Muscle of arm (tissue), 12 donors: Measurements from ENCODE around the gene EFNA5. TPM values are rescaled to one million over a fixed set of nuclear protein-coding genes. Genes with fewer than 3 reads are reported as not detected.
"Not testable (repeated sequence)": the region's sequence is repeated elsewhere in the genome, so short reads cannot be mapped to it uniquely, and the experiment has no call there.

ENCODE experiments used
- DNase-seq: peaks from one replicate; pipeline ENCODE4 v3.0.0-alpha.2; 2013
- polyA plus RNA-seq, 12 donors: library from polyadenylated mRNA; unstranded; fragments of 120-200 nt; gene quantifications; one replicate each; pipeline ENCODE4 v1.2.1, GENCODE V29; 2013; ENCODE audit not compliant: insufficient read length in 12 of 12

Gene EFNA5
- polyA plus RNA-seq, 12 donors, result 3.5 to 34.8 (median 6.3) TPM; not detected in 1

GRCh38 chr5:107494129-107494528 lies 176.6 kb downstream of the EFNA5 start:
- DNase-seq, result not testable (repeated sequence)

GRCh38 chr5:107487056-107487542 lies 183.6 kb downstream of the EFNA5 start:
- DNase-seq, result no peak

- DNase-seq, result no peak
Observed at GRCh38 chr5:107486489-107486888, 184.2 kb downstream of the EFNA5 start.

- no peak for DNase-seq
Observed at GRCh38 chr5:107485184-107485583, 185.6 kb downstream of the EFNA5 start.

GRCh38 chr5:107484281-107484680 lies 186.5 kb downstream of the EFNA5 start:
- no peak for DNase-seq

DNA sequence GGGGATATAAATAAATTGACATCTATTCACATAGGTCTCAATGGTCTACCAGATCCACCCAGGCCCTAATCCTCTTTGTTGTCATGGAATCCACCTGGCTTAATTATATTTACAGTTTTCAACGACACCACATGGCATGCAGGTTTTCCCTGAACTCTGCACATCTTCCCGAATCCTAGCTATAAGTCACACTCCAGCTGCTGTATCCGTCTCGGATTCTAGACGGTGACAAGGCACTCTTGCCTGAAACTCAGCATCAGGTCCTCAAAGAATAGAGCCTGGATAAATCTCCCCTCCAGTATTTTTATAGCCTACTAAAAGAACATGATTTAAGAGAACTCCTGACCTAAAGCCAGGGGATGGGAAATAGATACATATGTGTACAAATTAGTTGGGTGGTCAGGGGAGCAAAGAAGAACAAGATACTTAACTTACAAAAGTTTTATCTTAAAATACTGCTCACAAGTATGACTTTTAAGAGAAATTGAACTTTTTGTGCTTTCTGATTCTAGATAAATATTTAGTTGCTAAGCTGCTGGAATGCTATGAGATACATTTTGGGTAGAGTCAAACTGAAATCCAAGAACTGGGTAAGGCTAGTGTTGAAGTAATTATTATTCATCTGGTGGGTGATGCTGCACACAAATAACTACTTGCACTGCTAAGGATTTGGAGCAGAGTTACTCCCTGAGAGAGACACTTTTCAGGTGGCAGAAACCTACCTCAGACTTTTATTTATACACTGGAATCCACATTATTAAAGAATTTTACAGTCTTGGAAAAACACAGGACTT lies 187.3 kb downstream of the EFNA5 start:
- DNase-seq, result no peak

GRCh38 chr5:107478068-107478641 lies 192.6 kb downstream of the EFNA5 start:
- no peak for DNase-seq

GRCh38 chr5:107477492-107477891 lies 193.2 kb downstream of the EFNA5 start:
- no peak for DNase-seq

DNA sequence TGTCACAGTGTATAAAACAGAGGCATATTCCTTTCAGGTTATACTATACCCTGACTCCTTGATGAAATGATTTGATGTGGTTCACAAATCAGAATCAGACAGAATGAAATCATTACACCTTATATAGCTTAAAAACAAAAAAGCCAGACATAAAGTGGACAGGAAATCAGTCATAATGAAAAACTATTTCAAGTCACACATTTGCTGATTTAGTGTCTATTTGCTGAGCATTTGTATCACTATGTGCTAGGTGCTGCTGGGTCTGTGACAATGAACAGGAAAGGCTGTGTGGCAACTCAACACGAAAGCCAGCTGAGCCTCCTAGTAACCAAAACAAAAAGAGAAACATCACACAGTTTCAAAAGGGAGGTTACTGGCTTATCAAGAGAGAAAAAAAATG lies 194.0 kb downstream of the EFNA5 start:
- DNase-seq, result no peak

- no peak for DNase-seq
Observed at GRCh38 chr5:107474716-107475489, 195.8 kb downstream of the EFNA5 start.

DNA sequence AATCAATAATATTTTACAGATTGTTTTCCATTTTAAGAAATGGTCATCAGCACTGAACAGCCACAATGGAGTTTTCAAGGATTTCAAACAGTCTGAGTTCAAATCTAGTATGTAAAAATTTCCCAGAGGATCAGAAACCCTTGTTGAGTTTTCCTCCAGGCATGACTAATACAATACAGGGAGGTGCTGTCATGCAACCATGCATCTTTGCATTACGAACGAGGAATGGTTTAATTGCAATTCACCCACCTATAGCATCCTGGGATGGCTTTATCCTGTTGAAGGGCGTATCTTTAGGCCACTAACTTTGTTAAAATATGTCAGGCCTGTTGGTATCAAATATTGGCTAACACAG lies 196.4 kb downstream of the EFNA5 start:
- no peak for DNase-seq

DNA sequence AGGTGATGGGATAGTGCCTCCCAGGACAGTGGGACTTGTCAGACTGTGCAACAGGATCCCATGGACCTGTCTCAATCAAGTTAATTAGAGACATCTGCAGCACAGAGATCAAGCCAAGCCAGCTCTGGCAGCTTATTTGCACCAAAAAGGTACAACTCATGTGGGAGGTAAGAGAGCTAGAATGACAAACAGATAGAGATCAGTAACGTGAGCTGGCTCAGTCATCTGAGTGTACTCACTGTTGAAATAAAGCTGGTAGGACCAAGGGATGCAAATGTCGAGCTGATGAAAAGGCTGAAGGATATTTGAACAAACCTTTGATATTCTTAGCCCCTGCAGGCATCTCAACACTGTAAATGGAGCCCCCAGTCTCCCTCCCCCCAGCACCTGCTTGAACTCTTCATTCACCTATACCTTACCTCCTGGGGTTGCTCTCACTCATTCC lies 198.1 kb downstream of the EFNA5 start:
- DNase-seq, result no peak

DNA sequence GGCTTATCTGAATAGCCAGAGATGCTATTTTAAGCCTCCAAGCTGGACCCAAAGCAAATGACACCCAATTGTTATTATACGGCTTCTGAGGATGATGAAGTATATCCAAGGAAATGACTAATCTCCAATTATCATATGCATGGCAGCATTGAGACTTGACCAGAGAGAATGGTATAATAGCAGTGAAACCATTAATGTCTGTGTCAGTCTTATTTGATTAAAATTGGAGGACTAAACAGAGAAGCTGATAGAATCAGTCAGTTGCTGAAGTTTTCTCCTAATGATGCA lies 200.5 kb downstream of the EFNA5 start:
- DNase-seq, result no peak

GRCh38 chr5:107469485-107470294 lies 201.0 kb downstream of the EFNA5 start:
- DNase-seq, result no peak

DNA sequence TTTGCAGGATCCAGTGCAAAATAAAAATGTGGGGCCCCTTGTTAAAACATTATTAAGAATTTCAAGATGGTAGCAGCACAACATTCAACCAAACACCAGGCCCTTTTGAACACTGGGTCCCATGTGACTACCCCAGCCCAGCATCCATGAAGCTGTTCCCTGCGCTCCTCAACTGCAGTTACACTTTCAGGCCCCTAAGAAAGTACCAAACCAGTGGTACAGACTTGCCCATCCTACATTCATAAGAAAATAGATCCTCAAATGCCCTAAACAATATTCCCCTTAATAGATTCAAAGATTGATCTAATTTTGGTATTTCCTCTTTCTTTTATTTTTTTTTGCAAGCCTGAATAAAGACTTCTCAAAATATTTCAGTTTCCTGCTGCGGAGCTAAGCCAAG lies 201.7 kb downstream of the EFNA5 start:
- no peak for DNase-seq

DNA sequence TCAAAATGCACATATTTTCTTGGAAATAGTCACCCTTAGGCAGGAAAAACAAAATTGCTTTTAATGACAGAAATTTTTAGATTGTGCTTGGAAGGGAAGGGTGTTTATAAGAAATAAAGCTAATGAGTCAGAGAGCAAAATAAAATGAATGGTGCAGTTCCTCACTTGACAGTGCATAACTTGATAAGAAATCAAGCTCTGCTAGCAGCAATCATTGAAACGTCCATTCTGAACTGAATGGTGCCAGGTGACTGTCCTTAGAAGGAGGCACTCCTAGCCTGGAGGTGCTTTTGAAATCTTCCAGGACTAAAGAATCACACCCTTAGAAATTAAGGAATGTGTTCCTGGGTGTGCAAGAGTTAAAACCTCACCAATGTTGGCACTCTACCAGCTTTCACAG lies 202.5 kb downstream of the EFNA5 start:
- no peak for DNase-seq

DNA sequence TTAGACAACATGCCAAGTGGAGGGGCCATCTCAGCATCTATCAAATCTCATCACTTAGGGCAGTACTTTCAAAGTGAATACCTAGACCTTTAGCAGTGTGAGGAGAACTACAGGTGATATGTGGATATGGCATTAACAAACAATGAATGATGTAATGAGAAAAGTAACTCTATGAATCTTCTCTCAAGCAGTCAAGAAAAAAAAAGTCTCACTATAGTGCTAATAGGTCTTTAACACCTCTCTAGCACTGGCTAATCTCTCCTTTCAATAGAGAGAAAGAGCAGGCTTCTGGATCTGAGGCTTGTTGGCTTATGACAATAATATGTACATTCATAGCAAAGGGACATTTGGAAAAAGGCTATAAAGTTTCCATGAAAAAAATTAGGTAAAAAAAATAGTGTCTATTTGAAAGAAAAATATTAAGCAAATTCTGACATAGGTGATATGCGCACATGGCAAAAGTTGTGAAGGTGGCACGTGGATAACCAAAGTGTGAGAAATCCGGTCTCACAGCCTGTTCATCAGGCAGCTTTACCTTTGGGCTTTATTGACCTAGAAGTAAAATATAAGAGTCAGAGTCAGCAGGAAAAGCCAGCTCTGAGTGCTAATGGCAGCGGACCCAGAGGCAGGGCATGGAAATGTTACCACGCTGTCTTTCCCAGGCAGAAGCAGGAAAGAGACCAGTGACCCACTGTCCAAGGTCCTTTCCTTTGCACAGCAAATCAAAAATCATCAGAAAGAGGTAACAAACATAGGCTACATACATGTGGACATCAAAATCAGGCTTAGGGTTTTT lies 203.4 kb downstream of the EFNA5 start:
- no peak for DNase-seq

DNA sequence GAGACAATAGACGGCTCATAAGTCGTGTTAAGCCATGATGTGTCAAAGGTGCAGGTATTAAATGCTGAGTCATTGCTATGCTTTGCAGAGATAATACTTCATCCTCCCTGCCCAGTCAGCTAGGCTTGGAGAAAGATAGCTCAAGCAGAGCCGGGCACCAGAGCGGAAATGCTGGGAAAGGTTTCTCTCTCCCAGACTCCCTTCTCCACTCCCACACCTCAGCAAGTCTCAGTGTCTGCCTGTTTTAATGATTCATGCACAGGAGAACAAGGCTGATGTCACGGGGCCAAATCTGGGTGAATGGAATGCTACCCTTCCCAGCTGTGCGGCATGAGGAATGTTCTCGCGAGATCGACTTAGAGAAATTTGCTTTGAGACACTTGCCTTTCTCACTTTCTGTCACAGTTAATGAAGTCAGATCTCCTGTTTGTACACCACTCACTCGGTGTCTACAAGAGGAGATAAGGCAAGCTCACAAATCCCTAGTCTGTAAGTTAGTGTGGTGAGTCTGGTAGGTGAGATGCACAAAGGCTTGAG lies 204.4 kb downstream of the EFNA5 start:
- DNase-seq, result no peak

DNA sequence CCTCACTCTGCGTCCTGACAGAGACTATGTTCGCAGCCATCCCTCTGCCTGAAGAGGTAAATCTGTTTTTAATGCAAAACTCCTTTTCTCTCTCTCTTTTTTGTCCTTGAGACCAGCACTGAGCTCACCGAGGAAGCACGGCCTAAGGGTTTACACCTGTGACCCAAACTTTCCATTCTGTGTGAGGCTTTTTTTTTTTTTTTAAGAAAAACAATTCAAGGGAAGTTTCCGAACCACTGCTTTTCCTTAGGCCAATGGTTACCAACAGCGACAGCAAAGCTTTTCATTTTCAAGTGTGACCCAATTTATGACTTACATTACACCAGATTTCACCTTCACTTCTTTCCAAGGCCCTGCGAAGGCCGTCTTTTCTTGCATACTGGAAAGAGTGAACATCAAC lies 205.9 kb downstream of the EFNA5 start:
- no peak for DNase-seq

DNA sequence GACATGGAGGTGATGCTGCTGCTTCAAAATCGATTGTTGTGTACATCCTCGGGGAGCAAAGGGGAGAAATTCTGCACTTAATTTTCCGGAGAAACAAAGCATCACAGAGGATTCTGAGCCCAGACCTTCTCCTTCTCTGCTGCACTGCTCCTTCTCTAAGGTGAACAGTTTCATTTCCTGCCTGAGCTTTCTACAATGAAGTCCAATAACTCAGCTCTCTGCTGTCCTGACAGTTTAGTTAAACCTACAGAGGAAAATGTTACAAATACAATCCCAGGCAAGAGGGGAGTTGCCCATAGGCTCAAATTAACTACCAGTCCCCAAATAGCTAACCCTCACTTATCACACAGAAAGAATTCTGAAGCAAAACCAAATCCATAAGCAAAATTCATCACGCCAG lies 206.3 kb downstream of the EFNA5 start:
- no peak for DNase-seq

DNA sequence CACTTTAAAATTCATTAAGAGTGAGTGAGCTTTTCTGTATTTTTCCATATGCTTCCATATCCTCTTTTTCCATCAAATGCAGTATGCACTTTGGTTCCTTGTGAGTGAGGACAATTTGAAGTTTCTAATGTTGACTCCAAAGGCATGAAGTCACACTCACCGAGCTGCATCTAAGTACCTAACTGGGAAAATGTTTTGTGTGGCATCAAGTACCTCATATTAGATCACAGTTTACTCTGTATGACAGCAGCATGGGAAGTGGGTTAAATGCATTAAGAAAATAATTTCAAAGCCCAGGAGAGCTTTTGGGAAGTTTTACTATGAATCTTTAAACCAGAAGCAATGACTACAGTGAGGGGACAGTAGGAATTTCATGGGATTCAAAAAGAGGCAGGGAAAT lies 207.0 kb downstream of the EFNA5 start:
- no peak for DNase-seq
